Mononuclear cell (primary cell): ENCODE measurements around the gene ADAMTS6. TPM values are rescaled to one million over a fixed set of nuclear protein-coding genes. Genes with fewer than 3 reads are reported as not detected.
"Not testable (repeated sequence)": the region's sequence is repeated elsewhere in the genome, so short reads cannot be mapped to it uniquely, and the experiment has no call there.

ENCODE experiments used
- H3K27me3 ChIP-seq: 2 replicates; pipeline ENCODE4 v1.6.0; 2011; ENCODE audit warnings: low read length, control low read depth; ENCODE audit not compliant: insufficient read depth
- H3K4me1 ChIP-seq: 2 replicates; pipeline ENCODE4 v1.5.1; 2011; ENCODE audit warnings: mild to moderate bottlenecking, low read length, control low read depth; ENCODE audit not compliant: insufficient read depth
- H3K4me3 ChIP-seq: 2 replicates; pipeline ENCODE4 v1.5.1; 2011; ENCODE audit warnings: mild to moderate bottlenecking, low read length, moderate library complexity
- H3K9me3 ChIP-seq: 2 replicates; pipeline ENCODE4 v1.5.1; 2011; ENCODE audit warnings: low read depth, mild to moderate bottlenecking, control low read depth, low read length
- total RNA-seq: library from RNA; depleted of rRNA; stranded (reverse); fragments of >200 nt; gene quantifications from one replicate; pipeline ENCODE4 v1.2.3, GENCODE V29; 2012

The ADAMTS6 gene
- total RNA-seq, 1 donor = 4.9 TPM

DNA sequence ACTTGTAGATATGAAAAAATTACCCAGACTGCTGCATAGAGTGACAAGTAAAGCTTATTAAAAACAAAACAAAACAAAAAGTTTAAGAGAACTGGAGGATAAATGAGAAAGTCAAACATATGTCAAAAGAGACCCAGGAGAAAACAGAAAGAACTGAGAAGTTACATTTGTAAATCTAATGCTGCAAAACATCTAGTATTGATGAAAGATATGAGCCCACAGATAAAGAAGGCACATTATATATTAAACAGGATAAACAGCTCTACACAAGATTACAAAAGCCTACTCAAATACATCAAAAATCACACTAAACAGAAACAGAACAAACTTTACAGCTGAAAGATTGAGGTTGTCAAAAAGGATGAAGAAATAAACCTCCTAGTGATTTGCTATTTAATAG lies 55.1 kb downstream of the ADAMTS6 start:
- H3K9me3 ChIP-seq = no peaks in the 10 kb centered on the region
- H3K4me3 ChIP-seq = no peak overlapping the region
- H3K4me1 ChIP-seq = no peaks in the 10 kb centered on the region
- no peaks in the 10 kb centered on the region for H3K27me3 ChIP-seq

DNA sequence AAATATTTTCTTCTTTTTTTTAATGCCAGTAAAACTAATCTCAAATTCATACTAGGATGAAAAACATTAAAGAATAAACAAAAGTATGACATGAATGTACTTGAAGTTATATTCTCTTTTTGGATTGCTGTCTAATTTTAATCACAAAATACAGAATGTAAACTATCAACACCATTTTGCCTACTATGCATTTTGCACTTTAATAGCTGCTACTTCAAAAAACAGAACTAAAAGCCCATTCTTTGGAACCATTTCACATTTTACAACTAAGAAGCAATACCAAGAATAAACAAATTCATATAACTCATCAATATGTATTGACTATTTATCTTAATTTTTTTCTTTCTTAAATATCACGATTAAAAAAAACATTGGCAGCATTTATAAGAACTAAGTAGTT lies 58.1 kb downstream of the ADAMTS6 start:
- Histone ChIP-seq H3K4me3 (no peak overlapping the region), H3K9me3 (peaks cover 5% of the 10 kb centered on the region), H3K27me3 (no peaks in the 10 kb centered on the region), H3K4me1 (no peaks in the 10 kb centered on the region)

DNA sequence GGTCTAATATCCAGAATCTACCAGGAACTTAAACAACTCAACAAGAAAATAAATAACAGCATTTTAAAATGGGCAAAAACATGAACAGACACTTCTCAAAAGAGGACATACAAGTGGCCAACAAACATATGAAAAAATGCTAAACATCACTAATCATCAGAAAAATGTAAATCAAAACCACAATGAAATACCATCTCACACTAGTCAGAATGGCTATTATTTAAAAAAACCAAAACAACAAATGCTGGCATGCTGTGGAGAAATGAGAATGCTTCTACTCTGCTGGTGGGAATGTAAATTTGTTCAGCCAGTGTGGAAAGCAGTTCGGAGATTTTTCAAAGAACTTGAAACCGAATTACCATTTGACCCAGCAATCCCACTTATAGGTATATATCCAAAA lies 63.1 kb downstream of the ADAMTS6 start:
- H3K9me3 ChIP-seq = peaks cover 14% of the 10 kb centered on the region
- no peaks in the 10 kb centered on the region for H3K4me1 ChIP-seq
- H3K4me3 ChIP-seq = no peak overlapping the region
- no peaks in the 10 kb centered on the region for H3K27me3 ChIP-seq

DNA sequence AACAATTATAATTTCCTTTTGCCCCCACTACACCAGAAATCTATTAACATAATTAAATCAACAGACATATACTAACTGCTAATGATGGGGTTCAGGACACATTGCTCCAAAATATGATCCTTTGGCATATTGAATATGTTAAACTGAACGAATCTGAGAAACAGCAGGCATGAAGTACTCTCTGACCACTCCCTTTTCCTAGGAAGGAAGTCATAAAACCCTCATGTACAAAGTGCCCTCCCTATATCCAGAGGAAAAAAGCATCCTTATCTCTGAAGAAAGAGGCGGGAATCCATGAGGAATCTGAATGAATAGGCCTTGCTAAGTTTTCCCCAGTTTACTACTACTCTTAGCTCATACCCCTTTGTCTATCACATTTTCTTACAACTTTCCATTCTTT lies 67.9 kb downstream of the ADAMTS6 start:
- H3K27me3 ChIP-seq = no peaks in the 10 kb centered on the region
- H3K4me1 ChIP-seq = no peaks in the 10 kb centered on the region
- peaks cover 11% of the 10 kb centered on the region for H3K9me3 ChIP-seq
- H3K4me3 ChIP-seq = no peak overlapping the region

DNA sequence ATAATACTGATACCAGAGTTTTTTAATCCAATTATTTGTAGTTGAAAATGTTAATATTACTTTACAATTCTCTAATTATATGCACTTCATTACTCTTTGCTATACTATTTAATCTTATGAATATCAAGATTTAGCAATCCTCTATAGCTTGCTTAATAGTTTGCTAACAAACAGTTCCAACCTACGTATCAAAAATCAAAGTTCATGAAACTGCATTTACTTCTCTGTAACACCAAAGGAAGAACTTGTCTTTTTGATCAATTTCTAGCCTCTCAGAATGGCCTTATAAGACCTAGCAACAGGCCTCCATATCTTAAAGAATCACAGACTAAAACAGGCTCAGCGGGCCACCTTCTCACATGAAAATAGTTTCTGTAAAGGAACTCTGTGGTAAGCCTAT lies 68.9 kb downstream of the ADAMTS6 start:
- H3K4me1 ChIP-seq = no peaks in the 10 kb centered on the region
- H3K4me3 ChIP-seq = no peak overlapping the region

DNA sequence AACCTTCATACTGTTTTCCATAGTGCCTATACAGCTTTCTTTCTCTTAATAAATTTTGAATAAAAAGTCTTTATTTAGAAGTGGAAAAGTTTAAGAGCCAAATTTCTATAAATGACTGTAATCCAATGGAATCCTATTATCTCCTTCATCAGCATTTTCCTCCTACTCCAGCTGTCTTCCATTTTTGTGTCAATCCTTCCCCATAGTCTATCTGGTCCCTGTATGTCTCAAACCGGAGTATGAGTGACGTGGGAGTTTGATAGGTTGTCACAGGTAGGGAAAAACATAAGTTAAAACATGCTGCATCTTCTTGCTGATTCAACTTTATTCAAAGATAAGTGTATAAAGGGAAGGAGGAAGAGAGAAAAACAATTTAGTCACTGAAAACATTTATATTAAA lies 70.4 kb downstream of the ADAMTS6 start:
- H3K4me1 ChIP-seq = no peaks in the 10 kb centered on the region
- H3K4me3 ChIP-seq = no peak overlapping the region
- H3K9me3 ChIP-seq = no peaks in the 10 kb centered on the region

More for the DNA sequence above, 68.9 kb downstream of the ADAMTS6 start:
- peaks cover 4% of the 10 kb centered on the region for H3K9me3 ChIP-seq
- H3K27me3 ChIP-seq = no peaks in the 10 kb centered on the region

DNA sequence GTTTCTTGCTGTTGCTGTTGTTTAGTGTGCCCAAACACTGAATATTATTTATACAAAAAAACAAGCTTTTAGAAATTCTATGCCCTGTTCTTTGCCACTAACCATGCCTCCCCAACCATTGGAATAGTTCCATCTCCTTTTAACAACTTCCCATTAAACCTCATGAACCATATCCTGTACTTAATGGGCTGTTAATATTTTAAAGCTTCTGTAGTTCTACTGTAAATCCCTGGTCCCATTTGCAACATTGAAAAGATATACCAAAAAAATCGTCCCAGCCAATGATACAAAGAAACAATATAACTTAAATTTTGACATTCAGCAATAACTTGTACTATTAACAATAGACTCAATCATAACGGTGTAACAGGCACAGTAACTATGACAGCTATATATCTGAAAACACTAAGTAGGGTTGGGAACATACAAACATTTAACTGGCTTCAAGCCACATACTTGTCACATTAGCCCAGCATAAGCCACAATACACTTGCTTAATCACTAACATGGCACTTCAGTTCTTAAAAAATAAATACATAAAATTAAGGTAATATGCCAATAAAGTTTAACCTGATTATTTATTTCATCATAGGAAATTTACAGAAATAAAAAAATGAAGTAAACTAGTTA lies 86.1 kb downstream of the ADAMTS6 start:
- H3K4me1 ChIP-seq = no peaks in the 10 kb centered on the region
- H3K4me3 ChIP-seq = no peak overlapping the region
- H3K27me3 ChIP-seq = no peaks in the 10 kb centered on the region
- H3K9me3 ChIP-seq = no peaks in the 10 kb centered on the region

More for the DNA sequence above, 70.4 kb downstream of the ADAMTS6 start:
- H3K27me3 ChIP-seq = no peaks in the 10 kb centered on the region

DNA sequence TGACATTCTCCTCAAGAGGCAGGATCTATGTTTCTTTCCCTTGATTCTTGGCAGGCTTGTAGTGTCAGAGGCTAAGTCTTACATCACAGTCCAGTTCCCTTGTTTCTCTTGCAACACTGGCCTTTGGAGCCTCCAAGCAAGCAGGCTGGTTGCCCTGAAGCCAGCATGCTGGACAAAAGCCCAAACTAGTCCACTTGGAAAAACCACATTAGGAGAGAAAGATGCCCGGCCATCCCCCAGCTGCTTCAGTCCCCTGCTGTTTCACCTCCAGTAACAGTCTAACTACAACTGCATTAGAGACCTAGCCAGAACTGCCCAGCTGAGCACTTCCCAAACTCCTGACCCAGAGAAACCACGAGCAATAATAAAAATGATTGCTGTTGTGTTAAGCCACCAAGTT lies 87.6 kb downstream of the ADAMTS6 start:
- no peaks in the 10 kb centered on the region for H3K9me3 ChIP-seq
- H3K4me1 ChIP-seq = no peaks in the 10 kb centered on the region
- no peak overlapping the region for H3K4me3 ChIP-seq
- no peaks in the 10 kb centered on the region for H3K27me3 ChIP-seq

DNA sequence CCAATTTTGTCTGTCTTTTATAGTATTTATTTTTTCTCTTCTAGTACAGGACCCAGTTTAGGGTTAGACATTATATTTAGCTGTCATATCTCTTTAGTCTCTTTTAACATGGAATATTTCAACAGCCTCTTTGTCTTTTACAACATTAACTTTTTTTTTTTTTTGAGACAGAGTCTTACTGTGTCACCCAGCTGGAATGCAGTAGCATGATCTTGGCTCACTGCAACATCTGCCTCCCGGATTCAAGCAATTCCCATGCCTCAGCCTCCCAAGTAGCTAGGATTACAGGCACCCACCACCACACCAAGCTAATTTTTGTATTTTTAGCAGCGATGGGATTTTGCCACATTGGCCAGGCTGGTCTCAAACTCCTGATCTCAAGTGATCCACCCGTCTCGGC lies 90.1 kb downstream of the ADAMTS6 start:
- H3K9me3 ChIP-seq = no peaks in the 10 kb centered on the region
- H3K4me1 ChIP-seq = no peaks in the 10 kb centered on the region
- H3K4me3 ChIP-seq = no peak overlapping the region
- H3K27me3 ChIP-seq = no peaks in the 10 kb centered on the region

DNA sequence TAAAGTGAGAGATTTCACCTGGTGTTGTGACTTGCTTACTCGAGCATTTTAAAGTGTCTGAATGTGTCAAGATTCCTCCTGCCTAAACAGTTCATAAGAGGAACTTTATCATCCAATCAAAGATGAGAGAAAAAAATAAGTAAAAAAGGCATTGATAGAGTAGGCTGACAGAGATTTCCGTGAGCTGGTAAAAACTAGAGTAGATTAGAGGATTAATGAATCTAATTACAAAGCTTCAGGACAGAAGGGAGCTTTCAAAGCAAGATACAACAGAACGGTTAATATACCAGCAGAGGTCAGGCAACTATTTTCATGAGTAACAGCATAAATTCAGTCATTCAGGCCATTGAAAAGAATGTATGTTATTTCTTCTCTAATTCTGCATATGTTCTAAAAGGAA lies 91.5 kb downstream of the ADAMTS6 start:
- Histone ChIP-seq H3K27me3 (no peaks in the 10 kb centered on the region), H3K4me1 (no peaks in the 10 kb centered on the region)

DNA sequence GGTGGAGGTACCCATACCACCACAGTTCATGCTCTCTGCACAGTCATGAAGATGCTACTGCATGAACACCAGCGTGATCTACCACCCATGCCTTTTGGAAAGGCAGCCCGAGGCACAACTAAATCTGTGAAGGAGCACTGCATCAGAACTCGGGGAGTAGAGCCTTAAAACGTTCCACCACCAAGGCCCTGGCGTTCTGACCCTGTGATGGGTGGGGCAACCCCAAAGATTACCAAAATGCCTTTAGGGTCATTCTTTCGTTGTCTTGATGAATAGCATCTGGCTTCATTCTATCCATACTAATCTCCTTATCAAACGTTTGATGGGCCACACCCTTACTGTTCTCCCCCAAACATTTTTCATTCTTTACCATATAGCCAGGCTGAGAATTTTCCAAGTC lies 97.9 kb downstream of the ADAMTS6 start:
- Histone ChIP-seq H3K27me3 (no peaks in the 10 kb centered on the region), H3K4me1 (no peaks in the 10 kb centered on the region), H3K4me3 (no peak overlapping the region), H3K9me3 (no peaks in the 10 kb centered on the region)

More for the DNA sequence above, 91.5 kb downstream of the ADAMTS6 start:
- Histone ChIP-seq H3K9me3 (no peaks in the 10 kb centered on the region), H3K4me3 (no peak overlapping the region)

DNA sequence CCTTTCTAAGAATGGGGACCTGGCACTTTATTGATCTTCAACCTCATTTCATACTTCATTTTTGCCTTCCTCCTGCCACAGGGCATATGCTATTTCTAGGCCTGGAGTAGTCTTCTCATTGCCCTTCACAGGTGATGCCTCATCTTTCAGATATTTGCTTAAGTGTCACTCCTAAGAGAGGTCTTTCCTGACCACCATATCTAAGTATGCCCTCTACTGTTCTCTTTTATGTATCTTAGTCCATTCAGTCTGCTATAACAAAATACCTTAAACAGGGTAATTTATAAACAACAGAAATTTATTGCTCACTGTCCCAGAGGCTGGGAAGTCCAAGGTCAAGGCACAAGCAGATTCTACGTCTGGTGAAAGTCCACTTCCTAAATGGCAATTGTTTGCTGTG lies 99.1 kb downstream of the ADAMTS6 start:
- Histone ChIP-seq H3K27me3 (no peaks in the 10 kb centered on the region), H3K9me3 (no peaks in the 10 kb centered on the region), H3K4me1 (no peaks in the 10 kb centered on the region), H3K4me3 (no peak overlapping the region)

DNA sequence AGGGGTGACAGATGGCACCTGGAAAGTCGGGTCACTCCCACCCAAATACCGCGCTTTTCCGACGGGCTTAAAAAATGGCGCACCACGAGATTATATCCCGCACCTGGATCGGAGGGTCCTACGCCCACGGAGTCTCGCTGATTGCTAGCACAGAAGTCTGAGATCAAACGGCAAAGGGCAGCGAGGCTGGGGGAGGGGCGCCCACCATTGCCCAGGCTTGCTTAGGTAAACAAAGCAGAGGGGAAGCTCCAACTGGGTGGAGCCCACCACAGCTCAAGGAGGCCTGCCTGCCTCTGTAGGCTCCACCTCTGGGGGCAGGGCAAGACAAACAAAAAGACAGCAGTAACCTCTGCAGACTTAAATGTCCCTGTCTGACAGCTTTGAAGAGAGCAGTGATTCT lies 111.2 kb downstream of the ADAMTS6 start:
- H3K4me3 ChIP-seq, H3K4me1 ChIP-seq, H3K27me3 ChIP-seq, H3K9me3 ChIP-seq: not testable (repeated sequence)

DNA sequence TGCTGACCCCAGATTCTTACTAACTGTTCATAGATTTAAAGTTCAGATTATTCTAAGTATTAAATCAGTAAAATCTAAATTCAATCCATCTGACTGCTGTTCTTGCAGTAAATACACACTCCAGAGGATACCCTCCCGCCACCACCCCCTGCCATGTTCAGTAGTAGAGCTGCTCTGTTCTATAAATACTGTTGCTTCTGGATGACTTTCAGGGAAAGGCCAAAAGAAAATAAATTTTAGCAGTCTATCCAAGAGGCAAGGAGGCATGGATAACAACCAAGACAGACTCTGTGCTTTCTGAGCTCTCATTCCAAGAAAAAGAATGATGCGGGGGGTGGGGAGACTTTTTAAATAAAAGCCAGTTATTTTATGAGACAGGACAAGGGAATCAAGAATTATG lies 115.1 kb downstream of the ADAMTS6 start:
- Histone ChIP-seq H3K9me3 (no peaks in the 10 kb centered on the region), H3K4me3 (no peak overlapping the region), H3K4me1 (no peaks in the 10 kb centered on the region), H3K27me3 (no peaks in the 10 kb centered on the region)

DNA sequence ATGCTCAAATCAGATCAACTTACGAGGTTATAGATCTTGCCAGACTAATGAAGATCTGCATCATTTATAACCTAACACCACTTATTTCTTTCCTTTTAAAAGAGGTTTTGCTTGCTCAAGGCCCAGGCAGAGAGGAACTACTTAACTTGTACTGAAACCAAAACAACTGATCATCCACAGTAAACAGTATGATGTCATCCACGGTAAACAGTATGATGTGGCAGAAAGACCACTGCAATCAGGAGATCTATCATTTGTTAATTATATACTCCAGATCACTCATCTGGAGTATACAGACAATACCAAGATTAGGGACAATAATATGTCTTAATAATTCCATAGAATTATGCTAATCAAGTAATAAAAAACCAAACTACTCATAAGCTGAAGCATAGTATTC lies 116.8 kb downstream of the ADAMTS6 start:
- H3K4me3 ChIP-seq = no peak overlapping the region
- H3K9me3 ChIP-seq = no peaks in the 10 kb centered on the region
- H3K27me3 ChIP-seq = no peaks in the 10 kb centered on the region
- no peaks in the 10 kb centered on the region for H3K4me1 ChIP-seq

DNA sequence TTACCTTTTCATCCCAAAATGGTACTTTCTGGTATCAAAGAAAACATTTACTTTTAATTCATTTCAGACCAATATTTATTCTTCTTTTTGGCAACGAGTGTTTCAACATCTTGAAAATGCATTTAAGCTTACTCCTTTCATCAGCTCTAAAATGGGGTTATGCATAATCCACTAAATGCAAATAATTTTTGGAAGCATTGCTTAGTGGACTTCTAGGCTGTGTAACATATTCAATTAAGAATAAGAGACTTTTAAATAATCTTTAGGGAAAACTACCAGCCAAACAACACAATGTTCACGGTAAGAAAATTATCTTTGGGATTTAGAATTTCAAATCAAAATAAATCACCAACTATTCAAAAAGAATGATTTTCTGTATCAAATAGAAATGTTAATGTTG lies 118.2 kb downstream of the ADAMTS6 start:
- H3K4me1 ChIP-seq = no peaks in the 10 kb centered on the region
- no peaks in the 10 kb centered on the region for H3K27me3 ChIP-seq
- no peaks in the 10 kb centered on the region for H3K9me3 ChIP-seq
- H3K4me3 ChIP-seq = no peak overlapping the region
